ENCODE results near the gene FLAD1. TPM values are rescaled to one million over a fixed set of nuclear protein-coding genes. Genes with fewer than 3 reads are reported as not detected.

The FLAD1 gene
- total RNA-seq, 4 donors from 2014 or later: 26.6 to 36.8 (median 31.7) TPM

DNA sequence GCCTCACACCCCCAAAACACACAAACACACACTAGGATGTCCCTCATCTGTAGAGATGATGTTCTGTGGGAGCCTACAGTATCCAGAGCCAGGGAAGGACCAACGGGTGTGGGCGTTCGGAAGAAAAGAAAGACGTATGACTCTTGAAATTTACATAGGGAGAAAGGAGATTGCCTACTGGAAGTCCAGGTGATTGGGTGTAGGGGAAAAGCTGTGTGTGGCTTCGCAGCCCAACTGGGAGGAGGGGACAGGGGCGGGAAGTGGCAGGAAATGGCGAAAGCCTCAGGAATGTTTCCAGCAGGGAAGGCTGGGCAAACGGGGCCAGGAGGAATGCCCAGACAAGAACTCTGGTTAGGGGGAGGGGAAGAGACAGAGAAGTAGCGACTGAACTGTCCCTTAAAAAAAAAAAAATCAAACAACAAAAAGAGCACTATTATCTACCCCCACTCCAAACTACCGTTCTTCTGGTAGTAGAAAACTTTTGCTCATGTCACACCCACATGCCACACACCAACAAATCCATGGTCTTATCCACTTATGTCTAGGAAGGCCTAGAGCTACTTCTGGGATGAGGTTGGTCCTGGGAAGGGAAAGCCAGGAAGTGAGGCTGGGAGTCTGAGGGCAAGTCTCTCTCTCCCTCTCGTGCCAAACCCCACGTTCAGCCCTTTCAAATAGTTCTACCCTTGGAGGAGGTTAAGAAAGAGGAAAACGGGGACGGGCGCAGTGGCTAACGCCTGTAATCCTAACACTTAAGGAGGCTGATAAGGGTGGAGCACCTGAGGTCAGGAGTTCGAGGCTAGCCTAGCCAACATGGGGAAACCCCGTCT, 10.4 kb upstream of the FLAD1 start:
- Histone ChIP-seq H3K4me3 (peak overlapping the region; percentile 64 to 75 (median 74)), H3K9me3 (no peaks in the 10 kb centered on the region), H3K36me3 (peaks cover 0 to 8% of the 10 kb centered on the region in 2 donors), H3K27ac (peak overlapping the region; percentile 93 to 96 (median 95)), H3K4me1 (peaks cover 52 to 54% of the 10 kb centered on the region in 2 donors), H3K27me3 (no peaks in the 10 kb centered on the region)
- intact Hi-C loops (cut with DNase I; ENCODE audit: low total_unique reads): loop anchor here (5.0 kb wide), 2 partner anchors 80 to 115 kb away; partner anchors contain the start of gene ADAM15
- TF ChIP-seq, protein P1, sequence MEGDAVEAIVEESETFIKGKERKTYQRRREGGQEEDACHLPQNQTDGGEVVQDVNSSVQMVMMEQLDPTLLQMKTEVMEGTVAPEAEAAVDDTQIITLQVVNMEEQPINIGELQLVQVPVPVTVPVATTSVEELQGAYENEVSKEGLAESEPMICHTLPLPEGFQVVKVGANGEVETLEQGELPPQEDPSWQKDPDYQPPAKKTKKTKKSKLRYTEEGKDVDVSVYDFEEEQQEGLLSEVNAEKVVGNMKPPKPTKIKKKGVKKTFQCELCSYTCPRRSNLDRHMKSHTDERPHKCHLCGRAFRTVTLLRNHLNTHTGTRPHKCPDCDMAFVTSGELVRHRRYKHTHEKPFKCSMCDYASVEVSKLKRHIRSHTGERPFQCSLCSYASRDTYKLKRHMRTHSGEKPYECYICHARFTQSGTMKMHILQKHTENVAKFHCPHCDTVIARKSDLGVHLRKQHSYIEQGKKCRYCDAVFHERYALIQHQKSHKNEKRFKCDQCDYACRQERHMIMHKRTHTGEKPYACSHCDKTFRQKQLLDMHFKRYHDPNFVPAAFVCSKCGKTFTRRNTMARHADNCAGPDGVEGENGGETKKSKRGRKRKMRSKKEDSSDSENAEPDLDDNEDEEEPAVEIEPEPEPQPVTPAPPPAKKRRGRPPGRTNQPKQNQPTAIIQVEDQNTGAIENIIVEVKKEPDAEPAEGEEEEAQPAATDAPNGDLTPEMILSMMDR (IDR thresholded peaks at IDR 0.05 in 4 of 5, conservative IDR thresholded peaks at IDR 0.05 in 1 of 5): no peak
- TF ChIP-seq POLR2A (IDR thresholded peaks at IDR 0.05): peak in 1 of 2 donors; percentile 34
- DNase-seq (peak in 1 of 2 donors; percentile 67), ATAC-seq (no peak)
- in situ Hi-C loops (cut with MboI; ENCODE audit: low sequenced_read_pairs in 4 of 4): loop anchor here in 1 of 4 donors (25.0 kb wide), 1 partner anchor 90 kb away; the partner anchor contains the start of genes ADAM15 and EFNA4

DNA sequence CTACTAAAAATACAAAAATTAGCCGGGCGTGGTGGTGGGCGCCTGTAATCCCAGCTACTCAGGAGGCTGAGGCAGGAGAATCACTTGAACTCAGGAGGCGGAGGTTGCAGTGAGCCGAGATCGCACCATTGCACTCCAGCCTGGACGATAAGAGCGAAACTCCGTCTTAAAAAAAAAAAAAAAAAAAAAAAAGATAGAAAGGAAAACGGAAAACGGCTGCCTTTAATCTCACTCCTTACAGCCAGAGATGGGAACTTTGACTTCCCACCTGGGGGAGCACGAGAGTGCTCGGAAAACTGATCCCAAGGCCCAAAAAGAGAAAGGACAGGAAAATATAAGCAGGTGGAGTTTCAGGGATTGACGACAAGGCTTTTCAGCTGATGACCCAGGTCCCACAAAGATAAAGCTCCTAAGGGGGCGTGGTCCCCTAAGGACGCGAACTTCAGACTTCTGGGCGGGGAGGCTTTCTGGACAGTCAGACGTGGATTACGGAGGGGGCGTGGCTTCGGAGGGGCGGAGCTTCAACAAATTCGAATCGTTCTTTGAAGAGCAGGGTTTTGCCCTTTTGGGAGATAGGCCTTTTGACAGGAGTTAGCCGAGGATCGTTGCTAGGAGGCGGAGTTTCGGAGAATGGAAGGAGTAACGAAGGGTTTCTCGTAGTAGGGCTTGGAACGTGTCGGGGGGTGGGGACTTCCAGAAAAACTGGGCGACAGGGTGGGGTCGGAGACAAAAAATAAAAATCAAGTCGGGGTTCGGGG, 9.6 kb upstream of the FLAD1 start:
- in situ Hi-C loops (cut with MboI; ENCODE audit: low sequenced_read_pairs in 4 of 4): loop anchor here in 1 of 4 donors (25.0 kb wide), 1 partner anchor 89 kb away; the partner anchor contains the start of genes ADAM15 and EFNA4
- peak in 1 of 2 donors; percentile 64 for TF ChIP-seq POLR2A (IDR thresholded peaks at IDR 0.05)
- TF ChIP-seq, protein P1 (IDR thresholded peaks at IDR 0.05 in 4 of 5, conservative IDR thresholded peaks at IDR 0.05 in 1 of 5): no peak

DNA sequence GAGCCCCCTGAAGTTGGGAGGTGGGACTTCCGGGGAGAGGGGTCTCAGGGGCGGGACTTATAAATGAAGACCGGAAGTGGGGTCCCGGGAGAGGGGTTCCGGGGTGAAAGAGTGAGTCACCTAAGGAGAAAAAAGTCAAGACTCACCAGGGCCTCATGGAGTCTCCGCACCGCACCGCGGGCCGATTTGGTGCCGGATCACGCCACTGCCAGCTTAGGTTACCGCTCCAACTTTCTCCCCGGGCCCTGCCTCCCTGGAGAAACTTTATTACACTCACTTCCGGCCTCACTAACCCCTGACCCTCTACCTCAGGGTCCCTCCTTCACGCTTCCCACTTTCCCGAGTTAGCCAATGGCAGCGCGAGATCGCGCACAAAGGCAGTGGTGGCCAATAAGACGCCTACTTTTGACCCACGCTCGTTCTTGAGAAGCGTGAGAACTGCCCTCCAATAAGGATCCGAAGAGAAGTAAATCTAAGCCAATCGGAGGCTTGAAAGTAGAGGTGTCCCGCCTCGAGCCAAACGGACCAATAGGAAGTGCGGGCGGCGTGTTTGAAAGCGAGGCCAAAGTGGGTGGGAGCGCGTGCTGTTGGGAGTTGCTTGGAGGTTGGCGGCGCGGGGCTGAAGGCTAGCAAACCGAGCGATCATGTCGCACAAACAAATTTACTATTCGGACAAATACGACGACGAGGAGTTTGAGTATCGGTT, 8.9 kb upstream of the FLAD1 start, which contains the start of gene CKS1B:
Gene CKS1B (plus strand): TSS at position 580 of the 706 bp plus-strand sequence. CDS start 65 bp downstream, at position 645.
- in situ Hi-C loops (cut with MboI; ENCODE audit: low sequenced_read_pairs in 4 of 4) (loop anchor here in 1 of 4 donors (25.0 kb wide), 1 partner anchor 88 kb away; the partner anchor contains the start of genes ADAM15 and EFNA4), intact Hi-C loops (cut with DNase I; ENCODE audit: low total_unique reads) (loop anchor here (1.0 to 5.0 kb wide), 4 partner anchors 9 to 113 kb away; partner anchors contain the start of genes ADAM15 and FLAD1)
- Histone ChIP-seq H3K4me1 (peaks cover 49 to 54% of the 10 kb centered on the region in 2 donors), H3K36me3 (no peaks in the 10 kb centered on the region), H3K4me3 (peak within 1 kb of the TSS; percentile 67 to 75 (median 74)), H3K27ac (peak within 1 kb of the TSS; percentile 93 to 96 (median 95)), H3K27me3 (no peaks in the 10 kb centered on the region), H3K9me3 (no peaks in the 10 kb centered on the region)
- DNase-seq (peak; percentile 97 to 99), ATAC-seq (peak; percentile 83)
- TF ChIP-seq, protein P1 (IDR thresholded peaks at IDR 0.05 in 4 of 5, conservative IDR thresholded peaks at IDR 0.05 in 1 of 5): no peak
- peak; percentile 72 to 73 for TF ChIP-seq POLR2A (IDR thresholded peaks at IDR 0.05)

More for the DNA sequence above, 9.6 kb upstream of the FLAD1 start:
- intact Hi-C loops (cut with DNase I; ENCODE audit: low total_unique reads): loop anchor here (1.0 to 5.0 kb wide), 4 partner anchors 10 to 114 kb away; partner anchors contain the start of genes ADAM15 and FLAD1
- Histone ChIP-seq H3K27me3 (no peaks in the 10 kb centered on the region), H3K9me3 (no peaks in the 10 kb centered on the region), H3K4me1 (peaks cover 52 to 54% of the 10 kb centered on the region in 2 donors), H3K36me3 (no peaks in the 10 kb centered on the region), H3K27ac (peak overlapping the region; percentile 93 to 96 (median 95)), H3K4me3 (peak overlapping the region; percentile 64 to 75 (median 74))
- DNase-seq (peak; percentile 92 to 95), ATAC-seq (peak; percentile 46 to 54)

Measured in gastrocnemius medialis (tissue), 4 donors.